HepG2 (cell line): ENCODE data around the gene EPHA2. TPM values are rescaled to one million over a fixed set of nuclear protein-coding genes. Genes with fewer than 3 reads are reported as not detected.

Experiments used
- AKAP8 ChIP-seq: sonication (generic); formaldehyde crosslinking; IDR thresholded peaks from 2 replicates; pipeline ENCODE4 v1.5.1; 2020; ENCODE audit warnings: mild to moderate bottlenecking, missing genetic modification reagents
- CHD2 ChIP-seq: IDR thresholded peaks from 2 replicates; pipeline ENCODE4 v1.6.1; 2011; ENCODE audit warnings: low read depth, low read length, improper control_type of control experiment
- DPF2 ChIP-seq: sonication (generic); formaldehyde crosslinking; IDR thresholded peaks from 2 replicates; pipeline ENCODE4 v1.4.0; 2020; ENCODE audit warnings: mild to moderate bottlenecking, low read depth, missing genetic modification reagents, borderline replicate concordance
- FOXA3 ChIP-seq: IDR thresholded peaks from 2 replicates; pipeline ENCODE4 v1.6.1; 2016; ENCODE audit warnings: missing genetic modification reagents, missing compliant biosample characterization
- KDM2A ChIP-seq: sonication (generic); formaldehyde crosslinking; IDR thresholded peaks from 2 replicates; pipeline ENCODE4 v1.4.0; 2020; ENCODE audit warnings: low read depth, missing genetic modification reagents, borderline replicate concordance
- KDM4B ChIP-seq: sonication (generic); formaldehyde crosslinking; IDR thresholded peaks from 2 replicates; pipeline ENCODE4 v1.4.0; 2020; ENCODE audit warnings: missing genetic modification reagents
- MED1 ChIP-seq: sonication (generic); formaldehyde crosslinking; IDR thresholded peaks from 2 replicates; pipeline ENCODE4 v1.4.0; 2020; ENCODE audit warnings: missing genetic modification reagents
- NFIB ChIP-seq: sonication (generic); formaldehyde crosslinking; IDR thresholded peaks from 2 replicates; pipeline ENCODE4 v1.9.0; 2021; ENCODE audit warnings: missing genetic modification reagents, mild to moderate bottlenecking, borderline replicate concordance
- NFKBIZ ChIP-seq: IDR thresholded peaks from 2 replicates; pipeline ENCODE4 v1.6.1; 2018; ENCODE audit warnings: missing genetic modification reagents, missing compliant biosample characterization
- NFYC ChIP-seq: IDR thresholded peaks from 2 replicates; pipeline ENCODE4 v1.6.1; 2016; ENCODE audit warnings: missing genetic modification reagents, missing compliant biosample characterization
- RFXAP ChIP-seq: sonication (generic); formaldehyde crosslinking; IDR thresholded peaks from 2 replicates; pipeline ENCODE4 v1.4.0; 2020; ENCODE audit warnings: missing genetic modification reagents, borderline replicate concordance
- ZNF138 ChIP-seq: sonication (generic); formaldehyde crosslinking; IDR thresholded peaks from 2 replicates; pipeline ENCODE4 v1.5.0; 2020; ENCODE audit warnings: mild to moderate bottlenecking, low read depth, missing genetic modification reagents
- ZNF468 ChIP-seq: sonication (generic); formaldehyde crosslinking; IDR thresholded peaks from 2 replicates; pipeline ENCODE4 v1.8.0; 2022; ENCODE audit warnings: mild to moderate bottlenecking, moderate library complexity, missing genetic modification reagents
- ZNF501 ChIP-seq: sonication (generic); formaldehyde crosslinking; IDR thresholded peaks from 2 replicates; pipeline ENCODE4 v1.5.1; 2020; ENCODE audit warnings: mild to moderate bottlenecking, moderate library complexity, missing genetic modification reagents
- ZNF546 ChIP-seq: sonication (generic); formaldehyde crosslinking; conservative IDR thresholded peaks from 2 replicates; pipeline ENCODE4 v1.8.1; 2023; ENCODE audit warnings: mild to moderate bottlenecking, missing genetic modification reagents
- ZNF704 ChIP-seq: sonication (generic); formaldehyde crosslinking; IDR thresholded peaks from 2 replicates; pipeline ENCODE4 v1.8.1; 2023; ENCODE audit warnings: mild to moderate bottlenecking, inconsistent platforms, moderate library complexity, missing genetic modification reagents, borderline replicate concordance
- ZSCAN9 ChIP-seq: IDR thresholded peaks from 2 replicates; pipeline ENCODE4 v1.6.1; 2016; ENCODE audit warnings: borderline replicate concordance
- polyA plus RNA-seq, 8 experiments: library from polyadenylated mRNA; depleted of rRNA in 3 of 8; stranded (reverse) in 7 of 8; unstranded in 1 of 8; fragments of >200 nt; fragmentation: Illumina TruSeq in 4 of 8; extraction: Trizol in 4 of 8; gene quantifications; 2 replicates each; pipeline versions ENCODE4 v1.2.1 to v1.2.3, GENCODE V29; 2011 to 2016; ENCODE audit warnings: low read depth in 4 of 8, missing spikeins in 1 of 8, mixed read lengths in 1 of 8; ENCODE audit not compliant: insufficient read depth in 1 of 8
- total RNA-seq, 5 experiments: library from RNA; depleted of rRNA; stranded (reverse); fragments of >200 nt; fragmentation: Illumina TruSeq; extraction: Trizol; gene quantifications; 2 replicates each; pipeline ENCODE4 v1.2.3, GENCODE V29; 2016; ENCODE audit warnings: low read depth in 1 of 5
- TF ChIP-seq, protein P1 (sequence below): sonication (generic); formaldehyde crosslinking; IDR thresholded peaks from 2 replicates; pipeline ENCODE4 v1.4.0; 2020; ENCODE audit warnings: missing genetic modification reagents, borderline replicate concordance
- TF ChIP-seq, protein P2 (sequence below): sonication (generic); formaldehyde crosslinking; IDR thresholded peaks from 2 replicates; pipeline ENCODE4 v1.5.1; 2020; ENCODE audit warnings: mild to moderate bottlenecking, missing genetic modification reagents, moderate library complexity
- TF ChIP-seq, protein P3 (sequence below): sonication (generic); formaldehyde crosslinking; IDR thresholded peaks from 2 replicates; pipeline ENCODE4 v1.4.0; 2020; ENCODE audit warnings: mild to moderate bottlenecking, missing genetic modification reagents

EPHA2 gene
- total and polyA plus RNA-seq, 2 of the 13 experiments (the other 11 are each of a cell fraction or from before 2014, with no cell fraction given), result 33.6 to 53.6 TPM

GRCh38 chr1:16181887-16182719 is 26.2 kb upstream of the EPHA2 start (continued):
- TF ChIP-seq FOXA3 (CRISPR knock-in tag) (peak; percentile 82), ZSCAN9 (CRISPR knock-in tag) (peak; percentile 53; the same call in 1 of the 2 replicates), ZNF468 (no peak), ZNF546 (CRISPR knock-in tag) (no peak), KDM4B (CRISPR knock-in tag) (no peak), DPF2 (CRISPR knock-in tag) (peak; percentile 82), NFKBIZ (CRISPR knock-in tag) (no peak), MED1 (CRISPR knock-in tag) (peak; percentile 91), AKAP8 (CRISPR knock-in tag) (no peak; the same call in 1 of the 2 replicates), CHD2 (no peak), ZNF704 (CRISPR knock-in tag) (no peak), NFYC (no peak; the same call in 1 of the 2 replicates), ZNF501 (0 out of 2 replicates have a peak, but pooled peaks have one; percentile 24), ZNF138 (CRISPR knock-in tag) (no peak), KDM2A (CRISPR knock-in tag) (peak; percentile 73; the same call in 1 of the 2 replicates), RFXAP (peak; percentile 38; the same call in 1 of the 2 replicates), NFIB (CRISPR knock-in tag) (no peak)
- TF ChIP-seq, protein P1, sequence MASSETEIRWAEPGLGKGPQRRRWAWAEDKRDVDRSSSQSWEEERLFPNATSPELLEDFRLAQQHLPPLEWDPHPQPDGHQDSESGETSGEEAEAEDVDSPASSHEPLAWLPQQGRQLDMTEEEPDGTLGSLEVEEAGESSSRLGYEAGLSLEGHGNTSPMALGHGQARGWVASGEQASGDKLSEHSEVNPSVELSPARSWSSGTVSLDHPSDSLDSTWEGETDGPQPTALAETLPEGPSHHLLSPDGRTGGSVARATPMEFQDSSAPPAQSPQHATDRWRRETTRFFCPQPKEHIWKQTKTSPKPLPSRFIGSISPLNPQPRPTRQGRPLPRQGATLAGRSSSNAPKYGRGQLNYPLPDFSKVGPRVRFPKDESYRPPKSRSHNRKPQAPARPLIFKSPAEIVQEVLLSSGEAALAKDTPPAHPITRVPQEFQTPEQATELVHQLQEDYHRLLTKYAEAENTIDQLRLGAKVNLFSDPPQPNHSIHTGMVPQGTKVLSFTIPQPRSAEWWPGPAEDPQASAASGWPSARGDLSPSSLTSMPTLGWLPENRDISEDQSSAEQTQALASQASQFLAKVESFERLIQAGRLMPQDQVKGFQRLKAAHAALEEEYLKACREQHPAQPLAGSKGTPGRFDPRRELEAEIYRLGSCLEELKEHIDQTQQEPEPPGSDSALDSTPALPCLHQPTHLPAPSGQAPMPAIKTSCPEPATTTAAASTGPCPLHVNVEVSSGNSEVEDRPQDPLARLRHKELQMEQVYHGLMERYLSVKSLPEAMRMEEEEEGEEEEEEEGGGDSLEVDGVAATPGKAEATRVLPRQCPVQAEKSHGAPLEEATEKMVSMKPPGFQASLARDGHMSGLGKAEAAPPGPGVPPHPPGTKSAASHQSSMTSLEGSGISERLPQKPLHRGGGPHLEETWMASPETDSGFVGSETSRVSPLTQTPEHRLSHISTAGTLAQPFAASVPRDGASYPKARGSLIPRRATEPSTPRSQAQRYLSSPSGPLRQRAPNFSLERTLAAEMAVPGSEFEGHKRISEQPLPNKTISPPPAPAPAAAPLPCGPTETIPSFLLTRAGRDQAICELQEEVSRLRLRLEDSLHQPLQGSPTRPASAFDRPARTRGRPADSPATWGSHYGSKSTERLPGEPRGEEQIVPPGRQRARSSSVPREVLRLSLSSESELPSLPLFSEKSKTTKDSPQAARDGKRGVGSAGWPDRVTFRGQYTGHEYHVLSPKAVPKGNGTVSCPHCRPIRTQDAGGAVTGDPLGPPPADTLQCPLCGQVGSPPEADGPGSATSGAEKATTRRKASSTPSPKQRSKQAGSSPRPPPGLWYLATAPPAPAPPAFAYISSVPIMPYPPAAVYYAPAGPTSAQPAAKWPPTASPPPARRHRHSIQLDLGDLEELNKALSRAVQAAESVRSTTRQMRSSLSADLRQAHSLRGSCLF (CRISPR knock-in tag), result no peak
- TF ChIP-seq, protein P2, sequence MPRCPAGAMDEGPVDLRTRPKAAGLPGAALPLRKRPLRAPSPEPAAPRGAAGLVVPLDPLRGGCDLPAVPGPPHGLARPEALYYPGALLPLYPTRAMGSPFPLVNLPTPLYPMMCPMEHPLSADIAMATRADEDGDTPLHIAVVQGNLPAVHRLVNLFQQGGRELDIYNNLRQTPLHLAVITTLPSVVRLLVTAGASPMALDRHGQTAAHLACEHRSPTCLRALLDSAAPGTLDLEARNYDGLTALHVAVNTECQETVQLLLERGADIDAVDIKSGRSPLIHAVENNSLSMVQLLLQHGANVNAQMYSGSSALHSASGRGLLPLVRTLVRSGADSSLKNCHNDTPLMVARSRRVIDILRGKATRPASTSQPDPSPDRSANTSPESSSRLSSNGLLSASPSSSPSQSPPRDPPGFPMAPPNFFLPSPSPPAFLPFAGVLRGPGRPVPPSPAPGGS, result no peak; the same call in 1 of the 2 replicates
- TF ChIP-seq, protein P3, sequence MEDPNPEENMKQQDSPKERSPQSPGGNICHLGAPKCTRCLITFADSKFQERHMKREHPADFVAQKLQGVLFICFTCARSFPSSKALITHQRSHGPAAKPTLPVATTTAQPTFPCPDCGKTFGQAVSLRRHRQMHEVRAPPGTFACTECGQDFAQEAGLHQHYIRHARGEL (CRISPR knock-in tag), result no peak
